Measurements from ENCODE around the gene TMEM150B. TPM values are rescaled to one million over a fixed set of nuclear protein-coding genes. Genes with fewer than 3 reads are reported as not detected.

The TMEM150B gene
- total and polyA plus RNA-seq, 2 experiments from 2014 or later: 0.29 TPM; not detected in 1

DNA sequence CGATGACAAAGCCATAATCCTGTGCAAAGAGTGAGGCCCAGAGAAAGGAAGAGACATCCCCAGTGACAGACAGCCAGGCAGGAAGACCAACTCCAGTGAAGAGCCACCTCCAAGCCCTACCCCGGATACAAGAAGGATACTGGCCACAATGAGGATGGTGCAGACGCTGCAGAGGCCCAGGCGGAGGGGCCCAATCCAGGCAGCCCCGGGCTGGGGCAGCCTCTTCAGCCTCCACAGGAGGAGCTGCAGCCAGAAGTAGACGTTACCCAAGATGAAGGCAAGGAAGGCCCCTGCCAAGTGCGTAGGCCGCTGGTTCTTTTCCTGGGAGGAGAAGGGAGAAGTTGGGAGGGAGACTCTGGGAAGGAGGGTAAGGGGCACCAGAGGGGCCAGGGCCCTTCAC lies 8.5 kb downstream of the TMEM150B start (continued):
- TF ChIP-seq, protein P1, sequence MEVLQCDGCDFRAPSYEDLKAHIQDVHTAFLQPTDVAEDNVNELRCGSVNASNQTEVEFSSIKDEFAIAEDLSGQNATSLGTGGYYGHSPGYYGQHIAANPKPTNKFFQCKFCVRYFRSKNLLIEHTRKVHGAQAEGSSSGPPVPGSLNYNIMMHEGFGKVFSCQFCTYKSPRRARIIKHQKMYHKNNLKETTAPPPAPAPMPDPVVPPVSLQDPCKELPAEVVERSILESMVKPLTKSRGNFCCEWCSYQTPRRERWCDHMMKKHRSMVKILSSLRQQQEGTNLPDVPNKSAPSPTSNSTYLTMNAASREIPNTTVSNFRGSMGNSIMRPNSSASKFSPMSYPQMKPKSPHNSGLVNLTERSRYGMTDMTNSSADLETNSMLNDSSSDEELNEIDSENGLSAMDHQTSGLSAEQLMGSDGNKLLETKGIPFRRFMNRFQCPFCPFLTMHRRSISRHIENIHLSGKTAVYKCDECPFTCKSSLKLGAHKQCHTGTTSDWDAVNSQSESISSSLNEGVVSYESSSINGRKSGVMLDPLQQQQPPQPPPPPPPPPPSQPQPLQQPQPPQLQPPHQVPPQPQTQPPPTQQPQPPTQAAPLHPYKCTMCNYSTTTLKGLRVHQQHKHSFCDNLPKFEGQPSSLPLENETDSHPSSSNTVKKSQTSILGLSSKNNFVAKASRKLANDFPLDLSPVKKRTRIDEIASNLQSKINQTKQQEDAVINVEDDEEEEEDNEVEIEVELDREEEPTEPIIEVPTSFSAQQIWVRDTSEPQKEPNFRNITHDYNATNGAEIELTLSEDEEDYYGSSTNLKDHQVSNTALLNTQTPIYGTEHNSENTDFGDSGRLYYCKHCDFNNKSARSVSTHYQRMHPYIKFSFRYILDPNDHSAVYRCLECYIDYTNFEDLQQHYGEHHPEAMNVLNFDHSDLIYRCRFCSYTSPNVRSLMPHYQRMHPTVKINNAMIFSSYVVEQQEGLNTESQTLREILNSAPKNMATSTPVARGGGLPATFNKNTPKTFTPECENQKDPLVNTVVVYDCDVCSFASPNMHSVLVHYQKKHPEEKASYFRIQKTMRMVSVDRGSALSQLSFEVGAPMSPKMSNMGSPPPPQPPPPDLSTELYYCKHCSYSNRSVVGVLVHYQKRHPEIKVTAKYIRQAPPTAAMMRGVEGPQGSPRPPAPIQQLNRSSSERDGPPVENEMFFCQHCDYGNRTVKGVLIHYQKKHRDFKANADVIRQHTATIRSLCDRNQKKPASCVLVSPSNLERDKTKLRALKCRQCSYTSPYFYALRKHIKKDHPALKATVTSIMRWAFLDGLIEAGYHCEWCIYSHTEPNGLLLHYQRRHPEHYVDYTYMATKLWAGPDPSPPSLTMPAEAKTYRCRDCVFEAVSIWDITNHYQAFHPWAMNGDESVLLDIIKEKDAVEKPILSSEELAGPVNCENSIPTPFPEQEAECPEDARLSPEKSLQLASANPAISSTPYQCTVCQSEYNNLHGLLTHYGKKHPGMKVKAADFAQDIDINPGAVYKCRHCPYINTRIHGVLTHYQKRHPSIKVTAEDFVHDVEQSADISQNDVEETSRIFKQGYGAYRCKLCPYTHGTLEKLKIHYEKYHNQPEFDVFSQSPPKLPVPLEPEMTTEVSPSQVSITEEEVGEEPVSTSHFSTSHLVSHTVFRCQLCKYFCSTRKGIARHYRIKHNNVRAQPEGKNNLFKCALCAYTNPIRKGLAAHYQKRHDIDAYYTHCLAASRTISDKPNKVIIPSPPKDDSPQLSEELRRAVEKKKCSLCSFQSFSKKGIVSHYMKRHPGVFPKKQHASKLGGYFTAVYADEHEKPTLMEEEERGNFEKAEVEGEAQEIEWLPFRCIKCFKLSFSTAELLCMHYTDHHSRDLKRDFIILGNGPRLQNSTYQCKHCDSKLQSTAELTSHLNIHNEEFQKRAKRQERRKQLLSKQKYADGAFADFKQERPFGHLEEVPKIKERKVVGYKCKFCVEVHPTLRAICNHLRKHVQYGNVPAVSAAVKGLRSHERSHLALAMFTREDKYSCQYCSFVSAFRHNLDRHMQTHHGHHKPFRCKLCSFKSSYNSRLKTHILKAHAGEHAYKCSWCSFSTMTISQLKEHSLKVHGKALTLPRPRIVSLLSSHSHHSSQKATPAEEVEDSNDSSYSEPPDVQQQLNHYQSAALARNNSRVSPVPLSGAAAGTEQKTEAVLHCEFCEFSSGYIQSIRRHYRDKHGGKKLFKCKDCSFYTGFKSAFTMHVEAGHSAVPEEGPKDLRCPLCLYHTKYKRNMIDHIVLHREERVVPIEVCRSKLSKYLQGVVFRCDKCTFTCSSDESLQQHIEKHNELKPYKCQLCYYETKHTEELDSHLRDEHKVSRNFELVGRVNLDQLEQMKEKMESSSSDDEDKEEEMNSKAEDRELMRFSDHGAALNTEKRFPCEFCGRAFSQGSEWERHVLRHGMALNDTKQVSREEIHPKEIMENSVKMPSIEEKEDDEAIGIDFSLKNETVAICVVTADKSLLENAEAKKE (CRISPR knock-in tag; IDR thresholded peaks at IDR 0.05): no peak
- TF ChIP-seq POLR2AphosphoS5 (IDR thresholded peaks at IDR 0.05; ENCODE audit: low read depth): no peak
- TF ChIP-seq EZH2 (IDR thresholded peaks at IDR 0.05; ENCODE audit: low read depth, unreplicated experiment): no peak
- TF ChIP-seq, protein P2, sequence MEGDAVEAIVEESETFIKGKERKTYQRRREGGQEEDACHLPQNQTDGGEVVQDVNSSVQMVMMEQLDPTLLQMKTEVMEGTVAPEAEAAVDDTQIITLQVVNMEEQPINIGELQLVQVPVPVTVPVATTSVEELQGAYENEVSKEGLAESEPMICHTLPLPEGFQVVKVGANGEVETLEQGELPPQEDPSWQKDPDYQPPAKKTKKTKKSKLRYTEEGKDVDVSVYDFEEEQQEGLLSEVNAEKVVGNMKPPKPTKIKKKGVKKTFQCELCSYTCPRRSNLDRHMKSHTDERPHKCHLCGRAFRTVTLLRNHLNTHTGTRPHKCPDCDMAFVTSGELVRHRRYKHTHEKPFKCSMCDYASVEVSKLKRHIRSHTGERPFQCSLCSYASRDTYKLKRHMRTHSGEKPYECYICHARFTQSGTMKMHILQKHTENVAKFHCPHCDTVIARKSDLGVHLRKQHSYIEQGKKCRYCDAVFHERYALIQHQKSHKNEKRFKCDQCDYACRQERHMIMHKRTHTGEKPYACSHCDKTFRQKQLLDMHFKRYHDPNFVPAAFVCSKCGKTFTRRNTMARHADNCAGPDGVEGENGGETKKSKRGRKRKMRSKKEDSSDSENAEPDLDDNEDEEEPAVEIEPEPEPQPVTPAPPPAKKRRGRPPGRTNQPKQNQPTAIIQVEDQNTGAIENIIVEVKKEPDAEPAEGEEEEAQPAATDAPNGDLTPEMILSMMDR (conservative IDR thresholded peaks at IDR 0.05; ENCODE audit: low read depth in 2 of 2): no peak

DNA sequence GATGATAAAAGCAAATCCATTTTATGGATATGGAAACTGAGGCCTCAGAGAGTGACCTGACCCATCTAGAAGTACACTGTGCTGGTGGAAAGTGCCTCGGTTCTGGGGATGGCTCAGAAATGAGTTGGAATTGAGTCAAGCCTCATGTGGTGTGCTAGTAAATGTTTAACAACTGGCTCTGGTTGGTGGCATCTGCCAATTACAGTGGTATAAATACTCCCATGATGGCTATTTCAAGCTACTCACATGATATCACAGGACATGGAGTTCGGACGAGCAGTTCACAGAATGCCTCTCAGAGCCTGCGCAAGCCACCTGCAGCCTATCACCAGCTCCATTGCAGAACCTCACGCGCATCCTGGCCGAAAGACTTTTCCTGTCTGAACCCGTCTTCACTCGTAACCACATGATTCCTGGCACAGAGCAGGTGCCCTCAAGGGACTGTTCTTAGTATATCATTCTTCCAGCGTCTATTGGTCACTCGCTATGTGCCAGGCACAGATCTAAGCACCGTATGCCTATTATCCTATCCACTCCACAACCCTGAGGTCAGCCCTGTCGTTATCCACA lies 9.1 kb downstream of the TMEM150B start:
- no peaks in the 10 kb centered on the region for H3K9me3 Mint-ChIP-seq
- H3K4me3 Mint-ChIP-seq: no peak overlapping the region
- H3K27me3 ChIP-seq (ENCODE audit: insufficient read depth): no peaks in the 10 kb centered on the region
- H3K9me2 ChIP-seq (ENCODE audit: insufficient read depth): no peaks in the 10 kb centered on the region
- no peaks in the 10 kb centered on the region; the same call in 2 of the 3 replicates for H3K36me3 Mint-ChIP-seq (ENCODE audit: low read depth)
- H3K4me3 ChIP-seq: no peak overlapping the region
- no peak for DNase-seq (ENCODE audit: low spot score)
- H3K4me2 ChIP-seq: no peak overlapping the region
- H3K36me3 ChIP-seq (ENCODE audit: insufficient read depth): no peaks in the 10 kb centered on the region
- H3K27ac Mint-ChIP-seq: no peak overlapping the region
- peaks cover 16% of the 10 kb centered on the region for H3K27me3 Mint-ChIP-seq (ENCODE audit: insufficient read depth, low read depth, poor library complexity)
- no peaks in the 10 kb centered on the region; the same call in 1 of the 2 replicates for H3F3A ChIP-seq (replicated peaks; ENCODE audit: low read depth)
- no peaks in the 10 kb centered on the region; the same call in 1 of the 2 replicates for H4K20me1 ChIP-seq (replicated peaks; ENCODE audit: insufficient read depth)
- H3K79me2 ChIP-seq (replicated peaks; ENCODE audit: insufficient read depth): no peaks in the 10 kb centered on the region
- H3K27ac ChIP-seq (ENCODE audit: low read depth): no peak overlapping the region
- H3K4me1 Mint-ChIP-seq: peaks cover 11% of the 10 kb centered on the region
- ATAC-seq: no peak
- no peak overlapping the region for H2AFZ ChIP-seq
- H3K4me1 ChIP-seq (ENCODE audit: insufficient read depth): peaks cover 10% of the 10 kb centered on the region; the same call in 1 of the 2 replicates
- TF ChIP-seq, protein P2 (conservative IDR thresholded peaks at IDR 0.05; ENCODE audit: low read depth in 2 of 2): no peak
- TF ChIP-seq EZH2 (IDR thresholded peaks at IDR 0.05; ENCODE audit: low read depth, unreplicated experiment) (no peak), NANOG (IDR thresholded peaks at IDR 0.05; ENCODE audit: borderline replicate concordance) (no peak), ZNF331 (CRISPR knock-in tag; IDR thresholded peaks at IDR 0.05; ENCODE audit: low read depth) (no peak), EZH2phosphoT487 (IDR thresholded peaks at IDR 0.05; ENCODE audit: unreplicated experiment) (no peak), POLR2AphosphoS5 (IDR thresholded peaks at IDR 0.05; ENCODE audit: low read depth) (no peak), JUNB (IDR thresholded peaks at IDR 0.05; ENCODE audit: unreplicated experiment) (no peak)
- TF ChIP-seq, protein P3, sequence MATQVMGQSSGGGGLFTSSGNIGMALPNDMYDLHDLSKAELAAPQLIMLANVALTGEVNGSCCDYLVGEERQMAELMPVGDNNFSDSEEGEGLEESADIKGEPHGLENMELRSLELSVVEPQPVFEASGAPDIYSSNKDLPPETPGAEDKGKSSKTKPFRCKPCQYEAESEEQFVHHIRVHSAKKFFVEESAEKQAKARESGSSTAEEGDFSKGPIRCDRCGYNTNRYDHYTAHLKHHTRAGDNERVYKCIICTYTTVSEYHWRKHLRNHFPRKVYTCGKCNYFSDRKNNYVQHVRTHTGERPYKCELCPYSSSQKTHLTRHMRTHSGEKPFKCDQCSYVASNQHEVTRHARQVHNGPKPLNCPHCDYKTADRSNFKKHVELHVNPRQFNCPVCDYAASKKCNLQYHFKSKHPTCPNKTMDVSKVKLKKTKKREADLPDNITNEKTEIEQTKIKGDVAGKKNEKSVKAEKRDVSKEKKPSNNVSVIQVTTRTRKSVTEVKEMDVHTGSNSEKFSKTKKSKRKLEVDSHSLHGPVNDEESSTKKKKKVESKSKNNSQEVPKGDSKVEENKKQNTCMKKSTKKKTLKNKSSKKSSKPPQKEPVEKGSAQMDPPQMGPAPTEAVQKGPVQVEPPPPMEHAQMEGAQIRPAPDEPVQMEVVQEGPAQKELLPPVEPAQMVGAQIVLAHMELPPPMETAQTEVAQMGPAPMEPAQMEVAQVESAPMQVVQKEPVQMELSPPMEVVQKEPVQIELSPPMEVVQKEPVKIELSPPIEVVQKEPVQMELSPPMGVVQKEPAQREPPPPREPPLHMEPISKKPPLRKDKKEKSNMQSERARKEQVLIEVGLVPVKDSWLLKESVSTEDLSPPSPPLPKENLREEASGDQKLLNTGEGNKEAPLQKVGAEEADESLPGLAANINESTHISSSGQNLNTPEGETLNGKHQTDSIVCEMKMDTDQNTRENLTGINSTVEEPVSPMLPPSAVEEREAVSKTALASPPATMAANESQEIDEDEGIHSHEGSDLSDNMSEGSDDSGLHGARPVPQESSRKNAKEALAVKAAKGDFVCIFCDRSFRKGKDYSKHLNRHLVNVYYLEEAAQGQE (IDR thresholded peaks at IDR 0.05; ENCODE audit: unreplicated experiment): no peak

Data from GM23338 (cell line).